Uterus (tissue), 4 donors: ENCODE data around the gene SIK1. TPM values are rescaled to one million over a fixed set of nuclear protein-coding genes. Genes with fewer than 3 reads are reported as not detected.

Experiments
- DNase-seq, 2 donors: peaks; one replicate each; pipeline ENCODE4 v3.0.0-alpha.2; 2019 to 2020
- H3K27ac ChIP-seq, 2 donors: fragments of 200-600 bp; sonication (generic); 1 replicate in 1 of 2; 2 replicates in 1 of 2; pipeline ENCODE4 v1.5.1; 2016 to 2018
- H3K27me3 ChIP-seq, 2 donors: fragments of 200-600 bp; sonication (generic); one replicate each; pipeline ENCODE4 v1.5.1; 2018 to 2019; ENCODE audit warnings: control low read depth in 1 of 2
- H3K36me3 ChIP-seq, 2 donors: fragments of 200-600 bp; sonication (generic); one replicate each; pipeline ENCODE4 v1.5.1; 2019; ENCODE audit warnings: control low read depth in 1 of 2
- H3K4me1 ChIP-seq, 2 donors: fragments of 200-600 bp; sonication (generic); one replicate each; pipeline ENCODE4 v1.5.1; 2018 to 2019; ENCODE audit warnings: control low read depth in 1 of 2
- H3K4me3 ChIP-seq, 2 donors: fragments of 200-600 bp; sonication (generic); 1 replicate in 1 of 2; 2 replicates in 1 of 2; pipeline ENCODE4 v1.5.1; 2018 to 2019; ENCODE audit warnings: mild to moderate bottlenecking in 1 of 2
- H3K9me3 ChIP-seq, 2 donors: fragments of 200-600 bp; sonication (generic); one replicate each; pipeline ENCODE4 v1.5.1; 2019; ENCODE audit warnings: control low read depth in 1 of 2
- POLR2A ChIP-seq, 2 donors: fragments of 450-650 bp; IDR thresholded peaks; one replicate each; pipeline ENCODE4 v1.6.1; 2016; ENCODE audit warnings: antibody characterized with exemption in 2 of 2, mild to moderate bottlenecking in 1 of 2, moderate library complexity in 1 of 2
- intact Hi-C: fragments of 100-400 bp; cut with DNase I; formaldehyde crosslinking; loops from one replicate; pipeline ENCODE4 v1.15.1; 2023; ENCODE audit warnings: low total_unique reads
- total RNA-seq, 4 donors: library from RNA; depleted of rRNA in 3 of 4; stranded (reverse); fragments of >200 nt in 3 of 4; gene quantifications; one replicate each; pipeline versions ENCODE4 v1.1.0 to v1.2.4, GENCODE V29; 2014 to 2023
- TF ChIP-seq, protein P1 (sequence below), 4 experiments: fragments of 200-600 bp in 2 of 4; fragments of 450-650 bp in 2 of 4; sonication (generic) in 2 of 4; IDR thresholded peaks; one replicate each; pipeline ENCODE4 v1.5.1; 2016 to 2019; ENCODE audit warnings: antibody characterized with exemption in 4 of 4, mild to moderate bottlenecking in 2 of 4, moderate library complexity in 1 of 4
- donor health status: DM: yes; HTN: yes; CAD: no.

Gene SIK1
- total RNA-seq, 4 donors from 2014 or later: 4.4 to 64.4 (median 6.9) TPM

DNA sequence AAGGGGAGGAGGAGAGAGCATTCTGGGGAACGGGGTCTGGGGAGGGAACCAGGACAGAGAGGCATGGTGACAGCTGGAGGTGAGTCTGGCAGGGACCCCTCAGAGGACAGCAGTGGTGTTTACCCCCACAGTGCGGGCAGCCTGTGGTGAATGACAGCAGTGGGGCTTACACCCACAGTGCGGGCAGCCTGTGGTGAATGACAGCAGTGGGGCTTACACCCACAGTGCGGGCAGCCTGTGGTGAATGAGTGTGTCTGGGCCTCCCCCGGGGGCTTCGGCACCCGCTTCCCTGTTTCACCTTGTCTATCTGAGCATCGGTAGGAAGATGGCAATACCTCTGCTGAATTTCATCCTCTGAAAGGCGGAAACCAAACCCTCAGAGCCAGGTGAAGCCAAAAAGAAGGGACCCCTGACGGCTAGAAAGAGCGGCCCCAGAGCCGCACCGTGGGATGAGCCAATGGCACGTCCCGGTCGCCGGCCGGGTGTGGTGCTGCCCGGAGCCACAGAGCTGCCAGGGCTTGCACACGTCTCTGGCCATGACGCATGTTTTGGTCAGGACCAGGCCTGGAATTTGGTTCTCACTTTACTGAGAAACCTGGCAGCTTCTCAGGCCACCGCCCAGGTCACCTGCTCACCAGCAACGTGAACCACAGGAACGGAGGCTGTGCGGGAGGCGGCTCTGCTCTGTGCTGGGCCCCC lies 54.1 kb downstream of the SIK1 start:
- no peak for DNase-seq
- H3K4me1 ChIP-seq: peaks cover 0 to 9% of the 10 kb centered on the region in 2 donors
- no peak overlapping the region for H3K4me3 ChIP-seq
- no peaks in the 10 kb centered on the region for H3K9me3 ChIP-seq
- TF ChIP-seq POLR2A (IDR thresholded peaks at IDR 0.05): no peak
- TF ChIP-seq, protein P1, sequence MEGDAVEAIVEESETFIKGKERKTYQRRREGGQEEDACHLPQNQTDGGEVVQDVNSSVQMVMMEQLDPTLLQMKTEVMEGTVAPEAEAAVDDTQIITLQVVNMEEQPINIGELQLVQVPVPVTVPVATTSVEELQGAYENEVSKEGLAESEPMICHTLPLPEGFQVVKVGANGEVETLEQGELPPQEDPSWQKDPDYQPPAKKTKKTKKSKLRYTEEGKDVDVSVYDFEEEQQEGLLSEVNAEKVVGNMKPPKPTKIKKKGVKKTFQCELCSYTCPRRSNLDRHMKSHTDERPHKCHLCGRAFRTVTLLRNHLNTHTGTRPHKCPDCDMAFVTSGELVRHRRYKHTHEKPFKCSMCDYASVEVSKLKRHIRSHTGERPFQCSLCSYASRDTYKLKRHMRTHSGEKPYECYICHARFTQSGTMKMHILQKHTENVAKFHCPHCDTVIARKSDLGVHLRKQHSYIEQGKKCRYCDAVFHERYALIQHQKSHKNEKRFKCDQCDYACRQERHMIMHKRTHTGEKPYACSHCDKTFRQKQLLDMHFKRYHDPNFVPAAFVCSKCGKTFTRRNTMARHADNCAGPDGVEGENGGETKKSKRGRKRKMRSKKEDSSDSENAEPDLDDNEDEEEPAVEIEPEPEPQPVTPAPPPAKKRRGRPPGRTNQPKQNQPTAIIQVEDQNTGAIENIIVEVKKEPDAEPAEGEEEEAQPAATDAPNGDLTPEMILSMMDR (IDR thresholded peaks at IDR 0.05): no peak
- no peaks in the 10 kb centered on the region for H3K36me3 ChIP-seq
- intact Hi-C loops: no loop called here
- no peak overlapping the region for H3K27ac ChIP-seq
- H3K27me3 ChIP-seq: no peaks in the 10 kb centered on the region

DNA sequence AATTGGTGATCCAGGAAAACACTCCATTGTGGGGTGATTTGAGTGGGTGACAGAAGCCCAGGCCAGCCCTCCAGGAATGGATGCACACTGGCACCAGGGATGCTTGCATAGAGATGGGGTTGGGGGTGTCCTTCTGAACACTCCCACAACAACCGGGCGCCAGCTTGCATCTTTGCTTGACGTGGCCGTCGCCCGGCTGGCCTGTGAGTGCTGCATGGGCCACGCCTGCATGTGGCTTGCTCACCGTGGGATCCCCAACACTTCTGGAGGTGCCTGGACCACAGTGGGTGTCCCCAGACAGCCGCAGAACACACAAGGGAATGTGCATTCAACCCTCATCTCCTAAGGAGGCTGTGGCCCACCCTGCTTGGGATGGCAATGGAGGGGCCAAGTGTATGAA lies 55.1 kb downstream of the SIK1 start:
- intact Hi-C loops: no loop called here
- Histone ChIP-seq H3K4me3 (no peak overlapping the region), H3K36me3 (no peaks in the 10 kb centered on the region)

DNA sequence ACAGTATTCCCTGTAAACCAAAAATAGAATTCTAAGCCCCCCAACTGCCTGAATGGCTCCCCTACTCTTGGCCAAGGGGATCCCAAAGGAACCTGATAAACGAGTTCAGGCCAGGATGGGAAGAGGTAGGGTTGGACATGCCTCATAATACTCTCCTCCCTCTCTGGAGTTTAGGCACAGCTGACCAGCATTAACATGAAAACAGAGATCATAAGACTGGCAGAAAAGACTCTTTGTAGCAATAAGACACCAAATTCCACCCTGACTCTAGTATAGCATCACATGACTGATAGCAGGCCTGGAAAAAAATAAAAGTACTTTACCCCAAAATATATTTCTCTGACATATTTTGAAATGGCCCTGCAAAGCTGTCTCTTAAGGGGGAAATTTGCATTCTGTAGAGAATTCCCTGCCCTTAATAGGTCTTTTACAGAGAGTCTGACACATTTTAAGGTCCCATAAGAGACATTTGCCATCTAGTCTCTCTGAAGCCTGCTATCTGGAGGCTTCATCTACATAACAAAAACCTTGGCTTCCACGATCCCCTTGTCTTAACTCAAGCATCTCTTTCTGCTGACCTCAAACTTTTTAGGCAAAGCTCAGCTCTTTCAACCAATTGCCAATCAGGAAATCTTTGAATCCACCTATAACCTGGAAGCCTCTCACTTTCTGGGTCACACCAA lies 55.9 kb downstream of the SIK1 start:
- intact Hi-C loops: no loop called here

More for the DNA sequence above, 55.1 kb downstream of the SIK1 start:
- no peak for DNase-seq
- no peak for TF ChIP-seq POLR2A (IDR thresholded peaks at IDR 0.05)
- TF ChIP-seq, protein P1 (IDR thresholded peaks at IDR 0.05): no peak
- Histone ChIP-seq H3K4me1 (peaks cover 0 to 9% of the 10 kb centered on the region in 2 donors), H3K27me3 (no peaks in the 10 kb centered on the region), H3K27ac (no peak overlapping the region), H3K9me3 (no peaks in the 10 kb centered on the region)

DNA sequence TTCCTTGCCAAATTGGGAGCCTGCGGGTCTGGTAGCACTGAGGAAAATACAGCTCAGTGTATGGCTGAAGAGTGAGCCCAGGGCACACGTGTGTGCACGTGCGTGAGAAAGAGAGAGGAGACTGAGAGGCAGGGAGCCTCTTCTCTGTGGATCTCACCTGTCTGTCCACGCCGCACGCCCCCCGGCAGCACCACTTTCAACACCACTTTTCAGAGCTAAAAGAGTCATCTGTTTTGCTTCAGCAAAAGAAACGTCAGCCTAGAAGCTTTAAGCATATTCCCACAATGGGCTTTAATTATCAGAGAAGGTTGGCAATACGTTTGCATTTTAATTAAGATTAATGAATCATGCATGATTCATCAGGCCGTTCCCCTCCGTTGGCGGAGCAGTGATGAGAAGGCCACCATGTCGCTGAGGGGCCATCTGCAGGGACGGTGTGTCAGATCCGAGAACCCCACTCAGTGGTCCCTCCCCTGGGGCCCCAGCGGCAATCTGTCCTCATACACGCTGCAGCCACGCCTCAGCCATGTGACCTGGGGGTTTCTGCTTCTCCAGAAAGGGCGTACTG lies 56.8 kb downstream of the SIK1 start:
- peaks cover 0 to 9% of the 10 kb centered on the region in 2 donors for H3K4me1 ChIP-seq
- no peak for DNase-seq
- intact Hi-C loops: no loop called here
- no peak overlapping the region for H3K27ac ChIP-seq
- no peaks in the 10 kb centered on the region for H3K9me3 ChIP-seq
- TF ChIP-seq, protein P1 (IDR thresholded peaks at IDR 0.05): no peak
- TF ChIP-seq POLR2A (IDR thresholded peaks at IDR 0.05): no peak
- H3K27me3 ChIP-seq: no peaks in the 10 kb centered on the region
- H3K36me3 ChIP-seq: no peaks in the 10 kb centered on the region
- H3K4me3 ChIP-seq: no peak overlapping the region

More for the DNA sequence above, 55.9 kb downstream of the SIK1 start:
- Histone ChIP-seq H3K9me3 (no peaks in the 10 kb centered on the region), H3K4me3 (no peak overlapping the region), H3K27ac (no peak overlapping the region), H3K36me3 (no peaks in the 10 kb centered on the region), H3K27me3 (no peaks in the 10 kb centered on the region), H3K4me1 (peaks cover 0 to 9% of the 10 kb centered on the region in 2 donors)
- TF ChIP-seq, protein P1 (IDR thresholded peaks at IDR 0.05): no peak
- TF ChIP-seq POLR2A (IDR thresholded peaks at IDR 0.05): no peak
- DNase-seq: no peak

DNA sequence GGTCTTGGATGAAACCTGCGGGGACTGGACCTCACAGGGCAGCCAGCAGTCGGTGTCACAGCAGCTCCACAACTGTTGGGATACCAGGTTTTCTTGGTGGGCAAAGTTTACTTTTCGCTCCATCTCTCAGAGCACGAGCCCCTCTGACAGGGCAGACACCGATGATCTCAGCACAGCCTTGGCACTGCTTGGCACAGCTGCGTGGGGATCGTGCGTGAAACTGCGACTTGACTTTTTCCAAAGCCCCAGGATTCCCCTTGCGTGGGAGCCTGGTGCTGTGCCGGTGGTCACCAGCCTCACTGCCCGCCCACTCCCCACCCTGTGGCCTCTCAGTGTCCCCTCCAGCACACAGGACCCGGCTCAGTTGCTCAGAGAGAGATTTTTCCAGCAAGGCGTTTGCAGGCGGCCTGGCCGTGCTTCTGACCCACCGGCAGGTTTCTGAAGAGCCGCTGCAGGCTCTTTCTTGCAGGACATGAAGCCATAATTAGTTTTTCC lies 57.3 kb downstream of the SIK1 start:
- H3K4me1 ChIP-seq: peaks cover 0 to 9% of the 10 kb centered on the region in 2 donors
- no peak overlapping the region for H3K27ac ChIP-seq
- H3K27me3 ChIP-seq: no peaks in the 10 kb centered on the region
- TF ChIP-seq, protein P1 (IDR thresholded peaks at IDR 0.05): no peak
- no peak for TF ChIP-seq POLR2A (IDR thresholded peaks at IDR 0.05)
- H3K9me3 ChIP-seq: no peaks in the 10 kb centered on the region
- no peak overlapping the region for H3K4me3 ChIP-seq
- intact Hi-C loops: no loop called here
- DNase-seq: no peak
- no peaks in the 10 kb centered on the region for H3K36me3 ChIP-seq
